ENCODE measurements around the gene ART3. TPM values are rescaled to one million over a fixed set of nuclear protein-coding genes. Genes with fewer than 3 reads are reported as not detected.

The ART3 gene
- total RNA-seq, 1 experiment from 2014 or later: 0.59 TPM

DNA sequence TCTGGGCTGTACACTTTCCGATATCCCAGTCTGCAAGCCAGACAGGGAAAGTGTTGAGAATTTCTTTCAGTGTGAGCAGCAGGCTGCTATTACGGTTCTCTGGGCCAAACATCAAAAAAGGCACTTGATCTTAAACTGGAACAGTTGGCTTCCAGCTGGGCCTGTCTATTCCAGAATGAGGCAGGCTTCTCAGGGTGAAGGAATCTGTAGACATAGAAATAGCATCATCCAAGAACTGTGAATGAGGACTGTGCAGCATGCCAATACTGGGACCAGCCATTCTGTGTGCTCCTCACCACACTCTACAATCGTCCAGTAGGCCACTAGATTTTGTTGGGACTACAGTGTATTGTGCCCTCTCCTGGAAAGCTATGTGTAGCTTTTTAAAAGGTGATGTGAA is 31.1 kb downstream of the ART3 start (continued):
- no peak for TF ChIP-seq CBFB (CRISPR knock-in tag; IDR thresholded peaks at IDR 0.05; ENCODE audit: low read depth)
- TF ChIP-seq IRF2 (CRISPR knock-in tag; IDR thresholded peaks at IDR 0.05; ENCODE audit: borderline replicate concordance, low read depth): no peak
- TF ChIP-seq SMAD4 (CRISPR knock-in tag; IDR thresholded peaks at IDR 0.05): no peak

DNA sequence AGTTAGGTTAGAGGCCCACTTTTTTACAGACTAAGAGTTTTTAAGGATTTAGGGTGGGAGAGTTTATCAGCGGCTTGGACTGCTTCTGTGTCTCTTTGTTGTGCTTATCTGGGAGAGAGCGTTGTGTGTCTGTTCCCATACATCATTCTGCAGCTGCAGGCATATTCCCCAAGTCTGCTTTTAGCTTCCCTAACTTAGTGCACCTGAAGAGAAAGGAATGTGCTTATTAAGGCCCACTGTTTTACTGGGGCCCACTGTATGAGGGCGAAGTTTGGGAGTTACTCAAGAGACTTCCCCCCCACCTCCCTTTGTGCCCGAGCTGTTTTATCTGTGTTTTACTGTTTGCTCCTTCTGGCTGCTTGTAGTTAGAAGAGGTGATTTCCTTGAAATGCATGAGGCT is 31.9 kb downstream of the ART3 start:
- H3K4me3 Mint-ChIP-seq: no peak overlapping the region
- H3K27ac Mint-ChIP-seq: no peak overlapping the region
- no peaks in the 10 kb centered on the region for H3K4me1 Mint-ChIP-seq
- DNase-seq (ENCODE audit: low spot score): no peak
- no peak for ATAC-seq
- H3K9me3 Mint-ChIP-seq: no peaks in the 10 kb centered on the region
- POLR2A ChIA-PET: no interaction called here
- no peaks in the 10 kb centered on the region for H3K36me3 Mint-ChIP-seq
- H3K27me3 Mint-ChIP-seq (ENCODE audit: low read depth): peaks cover 32% of the 10 kb centered on the region
- TF ChIP-seq SP1 (CRISPR knock-in tag; conservative IDR thresholded peaks at IDR 0.05): no peak
- TF ChIP-seq, protein P1, sequence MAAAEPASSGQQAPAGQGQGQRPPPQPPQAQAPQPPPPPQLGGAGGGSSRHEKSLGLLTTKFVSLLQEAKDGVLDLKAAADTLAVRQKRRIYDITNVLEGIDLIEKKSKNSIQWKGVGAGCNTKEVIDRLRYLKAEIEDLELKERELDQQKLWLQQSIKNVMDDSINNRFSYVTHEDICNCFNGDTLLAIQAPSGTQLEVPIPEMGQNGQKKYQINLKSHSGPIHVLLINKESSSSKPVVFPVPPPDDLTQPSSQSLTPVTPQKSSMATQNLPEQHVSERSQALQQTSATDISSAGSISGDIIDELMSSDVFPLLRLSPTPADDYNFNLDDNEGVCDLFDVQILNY (CRISPR knock-in tag; IDR thresholded peaks at IDR 0.05): no peak
- TF ChIP-seq FOXP1 (CRISPR knock-in tag; IDR thresholded peaks at IDR 0.05; ENCODE audit: borderline replicate concordance): no peak
- TF ChIP-seq, protein P2, sequence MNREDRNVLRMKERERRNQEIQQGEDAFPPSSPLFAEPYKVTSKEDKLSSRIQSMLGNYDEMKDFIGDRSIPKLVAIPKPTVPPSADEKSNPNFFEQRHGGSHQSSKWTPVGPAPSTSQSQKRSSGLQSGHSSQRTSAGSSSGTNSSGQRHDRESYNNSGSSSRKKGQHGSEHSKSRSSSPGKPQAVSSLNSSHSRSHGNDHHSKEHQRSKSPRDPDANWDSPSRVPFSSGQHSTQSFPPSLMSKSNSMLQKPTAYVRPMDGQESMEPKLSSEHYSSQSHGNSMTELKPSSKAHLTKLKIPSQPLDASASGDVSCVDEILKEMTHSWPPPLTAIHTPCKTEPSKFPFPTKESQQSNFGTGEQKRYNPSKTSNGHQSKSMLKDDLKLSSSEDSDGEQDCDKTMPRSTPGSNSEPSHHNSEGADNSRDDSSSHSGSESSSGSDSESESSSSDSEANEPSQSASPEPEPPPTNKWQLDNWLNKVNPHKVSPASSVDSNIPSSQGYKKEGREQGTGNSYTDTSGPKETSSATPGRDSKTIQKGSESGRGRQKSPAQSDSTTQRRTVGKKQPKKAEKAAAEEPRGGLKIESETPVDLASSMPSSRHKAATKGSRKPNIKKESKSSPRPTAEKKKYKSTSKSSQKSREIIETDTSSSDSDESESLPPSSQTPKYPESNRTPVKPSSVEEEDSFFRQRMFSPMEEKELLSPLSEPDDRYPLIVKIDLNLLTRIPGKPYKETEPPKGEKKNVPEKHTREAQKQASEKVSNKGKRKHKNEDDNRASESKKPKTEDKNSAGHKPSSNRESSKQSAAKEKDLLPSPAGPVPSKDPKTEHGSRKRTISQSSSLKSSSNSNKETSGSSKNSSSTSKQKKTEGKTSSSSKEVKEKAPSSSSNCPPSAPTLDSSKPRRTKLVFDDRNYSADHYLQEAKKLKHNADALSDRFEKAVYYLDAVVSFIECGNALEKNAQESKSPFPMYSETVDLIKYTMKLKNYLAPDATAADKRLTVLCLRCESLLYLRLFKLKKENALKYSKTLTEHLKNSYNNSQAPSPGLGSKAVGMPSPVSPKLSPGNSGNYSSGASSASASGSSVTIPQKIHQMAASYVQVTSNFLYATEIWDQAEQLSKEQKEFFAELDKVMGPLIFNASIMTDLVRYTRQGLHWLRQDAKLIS (CRISPR knock-in tag; IDR thresholded peaks at IDR 0.05; ENCODE audit: borderline replicate concordance): no peak
- no peak for TF ChIP-seq ZNF138 (CRISPR knock-in tag; conservative IDR thresholded peaks at IDR 0.05)
- TF ChIP-seq, protein P3, sequence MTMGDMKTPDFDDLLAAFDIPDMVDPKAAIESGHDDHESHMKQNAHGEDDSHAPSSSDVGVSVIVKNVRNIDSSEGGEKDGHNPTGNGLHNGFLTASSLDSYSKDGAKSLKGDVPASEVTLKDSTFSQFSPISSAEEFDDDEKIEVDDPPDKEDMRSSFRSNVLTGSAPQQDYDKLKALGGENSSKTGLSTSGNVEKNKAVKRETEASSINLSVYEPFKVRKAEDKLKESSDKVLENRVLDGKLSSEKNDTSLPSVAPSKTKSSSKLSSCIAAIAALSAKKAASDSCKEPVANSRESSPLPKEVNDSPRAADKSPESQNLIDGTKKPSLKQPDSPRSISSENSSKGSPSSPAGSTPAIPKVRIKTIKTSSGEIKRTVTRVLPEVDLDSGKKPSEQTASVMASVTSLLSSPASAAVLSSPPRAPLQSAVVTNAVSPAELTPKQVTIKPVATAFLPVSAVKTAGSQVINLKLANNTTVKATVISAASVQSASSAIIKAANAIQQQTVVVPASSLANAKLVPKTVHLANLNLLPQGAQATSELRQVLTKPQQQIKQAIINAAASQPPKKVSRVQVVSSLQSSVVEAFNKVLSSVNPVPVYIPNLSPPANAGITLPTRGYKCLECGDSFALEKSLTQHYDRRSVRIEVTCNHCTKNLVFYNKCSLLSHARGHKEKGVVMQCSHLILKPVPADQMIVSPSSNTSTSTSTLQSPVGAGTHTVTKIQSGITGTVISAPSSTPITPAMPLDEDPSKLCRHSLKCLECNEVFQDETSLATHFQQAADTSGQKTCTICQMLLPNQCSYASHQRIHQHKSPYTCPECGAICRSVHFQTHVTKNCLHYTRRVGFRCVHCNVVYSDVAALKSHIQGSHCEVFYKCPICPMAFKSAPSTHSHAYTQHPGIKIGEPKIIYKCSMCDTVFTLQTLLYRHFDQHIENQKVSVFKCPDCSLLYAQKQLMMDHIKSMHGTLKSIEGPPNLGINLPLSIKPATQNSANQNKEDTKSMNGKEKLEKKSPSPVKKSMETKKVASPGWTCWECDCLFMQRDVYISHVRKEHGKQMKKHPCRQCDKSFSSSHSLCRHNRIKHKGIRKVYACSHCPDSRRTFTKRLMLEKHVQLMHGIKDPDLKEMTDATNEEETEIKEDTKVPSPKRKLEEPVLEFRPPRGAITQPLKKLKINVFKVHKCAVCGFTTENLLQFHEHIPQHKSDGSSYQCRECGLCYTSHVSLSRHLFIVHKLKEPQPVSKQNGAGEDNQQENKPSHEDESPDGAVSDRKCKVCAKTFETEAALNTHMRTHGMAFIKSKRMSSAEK (CRISPR knock-in tag; IDR thresholded peaks at IDR 0.05; ENCODE audit: borderline replicate concordance): no peak
- no peak for TF ChIP-seq GABPB1 (CRISPR knock-in tag; IDR thresholded peaks at IDR 0.05)
- TF ChIP-seq EMX1 (CRISPR knock-in tag; IDR thresholded peaks at IDR 0.05): no peak
- TF ChIP-seq, protein P4, sequence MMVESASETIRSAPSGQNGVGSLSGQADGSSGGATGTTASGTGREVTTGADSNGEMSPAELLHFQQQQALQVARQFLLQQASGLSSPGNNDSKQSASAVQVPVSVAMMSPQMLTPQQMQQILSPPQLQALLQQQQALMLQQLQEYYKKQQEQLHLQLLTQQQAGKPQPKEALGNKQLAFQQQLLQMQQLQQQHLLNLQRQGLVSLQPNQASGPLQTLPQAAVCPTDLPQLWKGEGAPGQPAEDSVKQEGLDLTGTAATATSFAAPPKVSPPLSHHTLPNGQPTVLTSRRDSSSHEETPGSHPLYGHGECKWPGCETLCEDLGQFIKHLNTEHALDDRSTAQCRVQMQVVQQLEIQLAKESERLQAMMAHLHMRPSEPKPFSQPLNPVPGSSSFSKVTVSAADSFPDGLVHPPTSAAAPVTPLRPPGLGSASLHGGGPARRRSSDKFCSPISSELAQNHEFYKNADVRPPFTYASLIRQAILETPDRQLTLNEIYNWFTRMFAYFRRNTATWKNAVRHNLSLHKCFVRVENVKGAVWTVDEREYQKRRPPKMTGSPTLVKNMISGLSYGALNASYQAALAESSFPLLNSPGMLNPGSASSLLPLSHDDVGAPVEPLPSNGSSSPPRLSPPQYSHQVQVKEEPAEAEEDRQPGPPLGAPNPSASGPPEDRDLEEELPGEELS (CRISPR knock-in tag; IDR thresholded peaks at IDR 0.05): no peak
- TF ChIP-seq, protein P5, sequence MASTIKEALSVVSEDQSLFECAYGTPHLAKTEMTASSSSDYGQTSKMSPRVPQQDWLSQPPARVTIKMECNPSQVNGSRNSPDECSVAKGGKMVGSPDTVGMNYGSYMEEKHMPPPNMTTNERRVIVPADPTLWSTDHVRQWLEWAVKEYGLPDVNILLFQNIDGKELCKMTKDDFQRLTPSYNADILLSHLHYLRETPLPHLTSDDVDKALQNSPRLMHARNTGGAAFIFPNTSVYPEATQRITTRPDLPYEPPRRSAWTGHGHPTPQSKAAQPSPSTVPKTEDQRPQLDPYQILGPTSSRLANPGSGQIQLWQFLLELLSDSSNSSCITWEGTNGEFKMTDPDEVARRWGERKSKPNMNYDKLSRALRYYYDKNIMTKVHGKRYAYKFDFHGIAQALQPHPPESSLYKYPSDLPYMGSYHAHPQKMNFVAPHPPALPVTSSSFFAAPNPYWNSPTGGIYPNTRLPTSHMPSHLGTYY (CRISPR knock-in tag; IDR thresholded peaks at IDR 0.05): no peak
- no peak for TF ChIP-seq NR1H2 (CRISPR knock-in tag; IDR thresholded peaks at IDR 0.05)
- TF ChIP-seq ELF4 (CRISPR knock-in tag; IDR thresholded peaks at IDR 0.05; ENCODE audit: low read depth): no peak
- CTCF ChIA-PET: interaction anchor here (1.9 to 2.1 kb wide), 2 partner anchors 19 to 111 kb away, joined by 7 to 10 read pairs; no protein-coding TSS in a partner anchor
